ENCODE data around the gene PAPPA2.

Gene PAPPA2

GRCh38 chr1:176494436-176494835 is 31.5 kb downstream of the PAPPA2 start:
- Histone ChIP-seq H3K27me3 (ENCODE audit: control insufficient read depth, insufficient read depth, low read length) (no peaks in the 10 kb centered on the region), H3K4me3 (ENCODE audit: low read depth, low read length) (no peak overlapping the region), H3K79me2 (no peaks in the 10 kb centered on the region), H3K4me2 (ENCODE audit: low read length) (no peak overlapping the region), H3K27ac (no peak overlapping the region), H3K4me1 (no peaks in the 10 kb centered on the region), H3K9ac (no peak overlapping the region), H3K36me3 (ENCODE audit: control insufficient read depth, insufficient read depth, low read length) (no peaks in the 10 kb centered on the region), H2AFZ (no peak overlapping the region), H3K9me3 (ENCODE audit: control insufficient read depth, low read length) (no peaks in the 10 kb centered on the region)
- no peak for TF ChIP-seq CTCF (IDR thresholded peaks at IDR 0.05)

- H2AFZ ChIP-seq = no peak overlapping the region
- H3K4me1 ChIP-seq = no peaks in the 10 kb centered on the region
- no peak overlapping the region for H3K4me2 ChIP-seq (ENCODE audit: low read length)
- no peak overlapping the region for H3K4me3 ChIP-seq (ENCODE audit: low read depth, low read length)
- H3K27ac ChIP-seq = no peak overlapping the region
- no peaks in the 10 kb centered on the region for H3K79me2 ChIP-seq
- no peak for TF ChIP-seq CTCF (IDR thresholded peaks at IDR 0.05)
- no peaks in the 10 kb centered on the region for H3K36me3 ChIP-seq (ENCODE audit: control insufficient read depth, insufficient read depth, low read length)
- H3K27me3 ChIP-seq (ENCODE audit: control insufficient read depth, insufficient read depth, low read length) = no peaks in the 10 kb centered on the region
- H3K9me3 ChIP-seq (ENCODE audit: control insufficient read depth, low read length) = no peaks in the 10 kb centered on the region
- no peak overlapping the region for H3K9ac ChIP-seq
Observed at GRCh38 chr1:176499671-176500070, 36.7 kb downstream of the PAPPA2 start.

- H3K27ac ChIP-seq = no peak overlapping the region
- no peaks in the 10 kb centered on the region for H3K36me3 ChIP-seq (ENCODE audit: control insufficient read depth, insufficient read depth, low read length)
- H3K79me2 ChIP-seq = no peaks in the 10 kb centered on the region
- H2AFZ ChIP-seq = no peak overlapping the region
- peaks cover 3% of the 10 kb centered on the region for H3K9me3 ChIP-seq (ENCODE audit: control insufficient read depth, low read length)
- no peak overlapping the region for H3K9ac ChIP-seq
- no peaks in the 10 kb centered on the region for H3K27me3 ChIP-seq (ENCODE audit: control insufficient read depth, insufficient read depth, low read length)
- H3K4me1 ChIP-seq = no peaks in the 10 kb centered on the region
- TF ChIP-seq CTCF (IDR thresholded peaks at IDR 0.05) = no peak
- H3K4me3 ChIP-seq (ENCODE audit: low read depth, low read length) = no peak overlapping the region
- no peak overlapping the region for H3K4me2 ChIP-seq (ENCODE audit: low read length)
Observed at GRCh38 chr1:176501599-176501998, 38.6 kb downstream of the PAPPA2 start.

- no peaks in the 10 kb centered on the region for H3K36me3 ChIP-seq (ENCODE audit: control insufficient read depth, insufficient read depth, low read length)
- H3K27ac ChIP-seq = no peak overlapping the region
- TF ChIP-seq CTCF (IDR thresholded peaks at IDR 0.05) = no peak
- no peaks in the 10 kb centered on the region for H3K79me2 ChIP-seq
- no peak overlapping the region for H2AFZ ChIP-seq
- H3K4me1 ChIP-seq = no peaks in the 10 kb centered on the region
- H3K4me3 ChIP-seq (ENCODE audit: low read depth, low read length) = no peak overlapping the region
- no peak overlapping the region for H3K9ac ChIP-seq
- H3K9me3 ChIP-seq (ENCODE audit: control insufficient read depth, low read length) = peaks cover 3% of the 10 kb centered on the region
- H3K27me3 ChIP-seq (ENCODE audit: control insufficient read depth, insufficient read depth, low read length) = no peaks in the 10 kb centered on the region
- H3K4me2 ChIP-seq (ENCODE audit: low read length) = no peak overlapping the region
Observed at GRCh38 chr1:176504848-176505553, 42.0 kb downstream of the PAPPA2 start.

GRCh38 chr1:176512966-176513365 is 50.0 kb downstream of the PAPPA2 start:
- H3K4me3 ChIP-seq (ENCODE audit: low read depth, low read length) = no peak overlapping the region
- no peak overlapping the region for H2AFZ ChIP-seq
- no peaks in the 10 kb centered on the region for H3K4me1 ChIP-seq
- H3K9me3 ChIP-seq (ENCODE audit: control insufficient read depth, low read length) = no peaks in the 10 kb centered on the region
- H3K9ac ChIP-seq = no peak overlapping the region
- no peaks in the 10 kb centered on the region for H3K27me3 ChIP-seq (ENCODE audit: control insufficient read depth, insufficient read depth, low read length)
- no peaks in the 10 kb centered on the region for H3K79me2 ChIP-seq
- H3K4me2 ChIP-seq (ENCODE audit: low read length) = no peak overlapping the region
- no peak overlapping the region for H3K27ac ChIP-seq
- no peak for TF ChIP-seq CTCF (IDR thresholded peaks at IDR 0.05)
- no peaks in the 10 kb centered on the region for H3K36me3 ChIP-seq (ENCODE audit: control insufficient read depth, insufficient read depth, low read length)
